NCI-H1092 (cell line): ENCODE data around the gene CAMK1D.

Experiments
- DNase-seq: peaks from one replicate; lab custom pipeline; 2025; lab: John Stamatoyannopoulos, UW

CAMK1D gene

DNA sequence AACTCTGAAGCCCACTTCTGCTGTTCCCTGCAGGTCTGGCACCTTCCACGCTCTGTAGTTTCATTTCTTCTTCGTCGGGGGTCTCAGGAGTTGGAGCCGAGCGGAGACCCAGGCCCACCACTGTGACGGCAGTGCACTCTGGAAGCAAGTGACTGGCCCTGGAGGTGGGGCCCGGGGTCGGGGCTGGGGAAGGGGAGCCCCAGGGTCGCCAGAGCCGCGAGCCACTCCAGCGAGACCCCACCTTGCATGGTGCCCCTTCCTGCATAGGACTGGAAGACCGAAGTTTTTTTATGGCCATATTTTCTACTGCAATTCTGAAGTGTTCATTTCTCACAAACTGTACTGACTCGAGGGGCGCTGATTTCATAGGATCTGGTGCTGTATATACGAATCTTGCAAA, 479.4 kb downstream of the CAMK1D start:
- no peak for DNase-seq

DNA sequence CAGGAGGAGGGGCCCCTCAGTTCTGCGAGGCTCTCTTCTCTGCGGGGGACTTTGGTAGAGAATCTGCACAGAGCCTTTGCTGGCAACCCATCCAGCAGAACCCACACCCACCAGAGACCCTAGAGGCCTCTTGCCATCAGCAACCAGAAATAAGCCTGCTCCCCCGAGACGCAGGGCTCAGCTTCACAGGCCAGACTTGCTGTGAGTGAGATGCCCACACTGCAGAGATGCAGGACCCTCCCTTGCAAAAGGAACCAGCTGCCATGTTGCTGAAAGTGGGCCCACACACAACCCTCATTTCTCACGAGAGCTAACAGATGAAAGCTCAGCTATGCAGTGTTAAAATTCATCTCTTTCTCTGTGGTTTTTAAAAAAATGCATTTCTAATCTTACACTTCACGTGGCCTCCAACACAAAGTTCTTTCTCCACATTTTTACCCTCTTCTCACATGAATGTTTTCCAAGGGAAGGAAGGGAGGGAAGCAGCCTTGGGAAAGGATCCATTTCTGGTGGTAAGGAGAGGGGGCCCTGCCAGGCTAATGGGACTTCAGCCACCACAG, 480.6 kb downstream of the CAMK1D start:
- DNase-seq: no peak

DNA sequence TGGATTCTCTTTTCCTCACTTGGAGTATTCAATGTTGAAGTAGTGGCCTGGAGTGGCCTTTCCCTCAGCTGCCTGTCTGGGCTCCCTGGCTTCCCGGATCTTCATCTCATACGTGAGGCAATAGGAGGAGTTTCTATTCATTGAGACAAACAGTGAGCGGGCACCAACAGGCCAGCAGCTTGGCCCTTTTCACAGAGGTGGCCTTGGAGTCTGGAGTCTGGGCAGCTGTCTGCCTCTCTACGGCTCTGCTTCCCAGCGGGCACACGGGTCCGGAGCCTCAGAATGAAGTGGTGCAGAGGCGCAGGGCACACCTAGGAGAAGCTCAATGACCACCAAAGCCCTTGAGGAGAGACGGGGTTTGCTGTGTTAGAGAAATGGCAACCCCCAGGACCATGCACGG, 482.7 kb downstream of the CAMK1D start:
- DNase-seq: no peak

DNA sequence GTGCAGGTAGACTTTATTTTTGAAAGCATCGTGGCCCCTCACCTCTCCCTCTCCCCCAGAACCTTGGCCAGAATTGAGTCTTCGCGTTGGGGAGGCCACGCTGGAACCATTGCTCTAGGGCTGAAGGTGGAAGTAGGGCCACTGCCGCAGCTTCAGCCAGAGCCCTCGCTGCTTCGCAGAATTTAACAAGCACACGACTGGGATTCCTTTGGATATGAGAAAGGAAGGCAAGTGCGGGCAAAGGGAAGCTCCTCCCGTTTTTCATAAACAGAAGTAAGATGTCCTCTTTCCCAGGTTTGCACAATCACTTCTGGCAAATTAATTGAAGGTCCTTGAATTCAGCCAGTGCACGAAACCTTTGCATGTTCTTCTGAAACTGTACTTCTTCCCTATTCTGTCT, 484.1 kb downstream of the CAMK1D start:
- DNase-seq: no peak

DNA sequence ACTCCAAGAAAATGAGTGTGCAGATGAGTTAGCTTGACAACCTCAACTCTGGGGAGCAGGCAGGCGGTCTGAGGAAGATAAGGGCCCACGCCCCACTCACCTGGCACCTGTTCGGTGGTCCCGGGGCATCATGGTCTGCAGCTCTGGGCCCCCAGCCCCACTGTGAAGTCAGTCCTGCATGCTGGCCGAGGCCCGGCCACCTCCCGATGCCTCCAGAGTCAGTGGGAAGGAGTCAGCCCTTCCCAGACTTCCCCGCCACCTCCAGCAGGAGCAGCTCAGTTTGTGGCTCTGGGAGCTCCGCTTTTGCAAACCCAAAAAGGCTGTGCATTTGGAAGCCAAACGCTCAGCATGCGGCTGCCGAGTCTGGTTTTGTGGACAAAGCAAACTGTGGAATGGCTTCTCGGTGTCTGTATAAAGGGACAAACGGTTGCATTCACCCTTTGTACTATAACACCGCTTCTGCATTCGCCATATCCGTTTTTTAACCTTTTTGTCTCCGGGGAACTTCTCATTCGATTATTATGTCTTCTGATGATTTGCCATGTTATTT, 484.8 kb downstream of the CAMK1D start:
- no peak for DNase-seq

DNA sequence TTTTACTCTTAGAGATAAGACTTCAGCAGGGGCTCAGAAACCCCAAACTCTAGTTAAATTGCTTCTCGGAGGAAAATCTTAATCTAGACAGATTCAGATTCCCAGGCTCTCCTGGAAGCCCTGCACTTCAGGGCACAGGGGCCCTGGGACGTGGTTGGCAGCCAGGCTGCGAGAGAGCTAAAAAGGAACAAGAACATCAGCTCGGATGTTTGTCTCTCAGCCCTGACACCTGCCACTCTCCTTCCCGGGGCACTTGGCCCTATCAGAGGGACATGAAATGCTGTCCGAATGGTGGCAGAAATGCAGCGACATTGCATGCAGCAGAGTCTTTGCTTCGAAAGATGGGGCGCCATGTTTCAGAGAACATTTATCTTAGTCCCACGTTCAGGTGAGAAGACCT, 485.4 kb downstream of the CAMK1D start:
- DNase-seq: no peak

DNA sequence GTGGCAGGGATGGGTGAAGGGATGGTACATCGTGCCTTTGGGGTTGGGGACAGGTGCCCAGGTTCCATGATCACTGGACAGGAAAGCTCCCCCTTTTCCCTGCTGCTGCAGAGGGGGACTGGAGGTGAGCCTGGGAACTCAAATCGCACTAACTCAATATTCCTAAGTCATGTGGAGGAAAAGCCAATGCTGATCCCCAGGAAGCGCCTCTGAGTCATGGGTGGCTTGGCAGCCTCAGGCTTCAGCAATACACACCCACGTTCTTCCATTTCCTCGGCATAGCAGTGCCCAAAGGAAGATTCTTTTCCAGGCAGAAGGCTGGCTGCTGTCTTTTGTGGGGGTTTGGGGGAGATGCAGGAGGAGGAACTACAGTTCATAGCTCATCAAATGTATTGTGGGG, 486.4 kb downstream of the CAMK1D start:
- no peak for DNase-seq

DNA sequence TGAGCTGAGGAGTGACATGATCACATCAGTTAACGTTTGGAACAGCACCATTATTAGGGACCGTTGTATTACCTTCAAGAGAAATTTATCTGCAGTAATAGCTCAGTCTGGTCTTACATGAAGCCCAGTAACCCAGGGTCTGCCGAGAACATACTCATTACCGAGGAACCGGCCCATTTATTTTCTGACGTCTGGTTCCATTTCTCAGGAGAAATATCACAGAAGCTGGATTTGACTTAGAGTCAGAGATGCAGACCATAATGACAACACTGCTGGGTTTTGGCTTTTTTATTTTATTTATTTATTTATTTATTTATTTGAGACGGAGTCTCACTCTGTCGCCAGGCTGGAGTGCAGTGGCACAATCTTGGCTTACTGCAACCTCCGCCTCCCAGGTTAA, 489.0 kb downstream of the CAMK1D start:
- DNase-seq: no peak

DNA sequence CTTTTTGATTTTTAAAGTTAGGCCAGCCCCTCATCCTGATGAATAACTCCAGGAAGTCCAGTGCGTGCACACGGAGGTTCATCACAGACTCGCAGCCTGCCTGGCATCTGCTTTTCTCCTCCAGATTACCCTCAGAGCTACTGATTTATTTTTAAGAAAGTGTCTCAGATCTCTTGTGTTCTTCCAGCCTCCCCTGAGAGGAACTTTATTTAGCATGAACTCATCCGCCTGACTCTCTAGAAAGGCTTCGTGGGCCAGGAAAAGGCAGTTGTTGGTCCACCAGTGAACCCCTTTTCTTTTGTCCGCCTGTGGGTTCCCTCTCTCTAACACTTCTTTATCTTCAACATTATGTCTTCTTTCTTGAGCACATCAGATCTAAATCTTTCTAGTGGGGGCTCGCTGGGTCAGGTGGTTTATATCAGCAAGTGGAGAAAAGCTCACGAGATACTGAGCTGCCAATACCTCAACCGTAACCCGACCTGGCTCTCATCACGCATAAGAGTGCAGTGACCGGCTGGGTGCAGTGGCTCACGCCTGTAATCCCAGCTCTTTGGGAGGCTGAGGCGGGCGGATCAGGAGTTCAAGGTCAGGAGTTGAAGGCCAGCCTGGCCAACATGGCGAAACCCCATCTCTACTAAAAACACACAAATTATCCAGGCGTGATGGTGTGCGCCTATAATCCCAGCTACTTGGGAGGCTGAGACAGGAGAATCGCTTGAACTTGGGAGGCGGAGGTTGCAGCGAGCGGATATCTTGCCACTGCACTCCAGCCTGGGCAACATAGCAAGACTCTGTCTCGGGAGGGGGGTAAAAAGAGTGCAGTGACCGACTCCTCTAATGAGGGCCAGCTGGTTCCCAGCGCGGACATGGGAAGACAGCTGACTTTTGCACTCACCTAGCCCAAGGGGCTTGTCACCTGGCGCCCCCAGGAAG, 489.9 kb downstream of the CAMK1D start:
- no peak for DNase-seq

DNA sequence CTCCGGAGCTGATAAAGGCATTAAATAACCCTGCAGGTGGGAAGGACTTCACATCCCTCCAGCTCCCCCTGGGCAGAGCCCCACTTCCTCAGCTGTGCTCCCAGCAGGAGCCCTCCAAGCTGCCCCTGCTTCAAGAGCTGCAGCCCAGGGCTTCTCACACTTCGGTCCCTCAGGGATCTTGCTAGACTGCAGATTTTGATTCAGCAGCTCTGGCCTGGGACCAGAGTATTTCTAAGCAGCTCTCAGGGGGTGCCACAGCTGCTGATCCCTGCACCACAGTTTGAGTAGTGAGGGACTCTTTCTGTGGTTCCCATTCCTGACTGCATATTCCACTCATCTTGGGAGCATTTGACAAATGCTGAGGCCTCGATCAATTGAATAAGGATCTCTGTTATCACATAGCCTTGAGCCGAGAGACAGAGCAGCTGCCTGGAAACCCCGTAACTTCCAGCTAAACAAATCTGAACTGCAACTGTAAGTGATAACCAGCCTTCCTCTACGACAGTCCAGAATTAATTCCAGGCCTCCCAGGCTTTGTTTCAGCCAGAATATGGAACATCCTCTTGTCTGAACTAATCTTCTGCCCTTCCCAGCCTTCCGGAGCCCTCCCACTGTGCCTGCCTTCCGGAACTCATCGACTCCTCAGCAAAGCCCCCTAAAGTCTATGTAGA, 490.7 kb downstream of the CAMK1D start:
- DNase-seq: no peak

DNA sequence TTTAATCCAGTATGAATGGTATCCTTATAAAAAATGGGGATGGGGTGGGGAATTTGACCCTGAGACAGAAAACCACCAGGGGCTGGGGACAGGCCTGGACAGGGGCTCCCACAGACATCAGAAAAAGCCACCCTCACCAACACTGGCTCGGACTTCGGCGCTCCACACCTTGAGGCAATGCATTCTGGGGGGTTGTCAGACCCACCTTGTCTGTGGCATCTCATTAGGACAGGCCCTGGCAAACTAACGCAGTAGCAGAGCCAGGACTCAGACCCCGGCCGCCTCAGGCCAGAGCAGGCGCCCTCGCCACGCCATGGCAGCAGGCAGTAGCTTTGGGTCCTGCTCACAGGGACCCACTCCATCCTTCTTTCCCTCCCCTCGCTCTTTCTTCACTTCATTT, 492.1 kb downstream of the CAMK1D start:
- DNase-seq: no peak

DNA sequence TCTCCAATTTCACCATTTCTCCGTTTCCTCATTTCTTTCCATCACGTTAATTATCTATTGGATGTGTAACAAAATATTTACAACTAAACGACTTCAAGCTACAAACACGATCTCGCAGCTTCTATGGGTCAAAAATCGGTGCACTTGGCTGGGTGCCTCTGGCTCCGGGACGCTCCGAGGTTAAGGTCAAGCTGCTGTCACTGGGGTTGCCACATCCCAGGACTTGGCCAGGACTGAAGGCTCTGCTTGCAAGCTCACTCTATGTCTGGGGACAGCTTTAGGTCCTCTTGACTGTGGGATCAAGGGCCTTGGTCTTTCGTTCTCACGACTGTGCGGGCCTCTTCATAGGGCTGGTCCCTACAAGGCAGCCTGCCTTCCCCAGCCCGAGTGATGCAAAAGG, 492.5 kb downstream of the CAMK1D start:
- DNase-seq: no peak

DNA sequence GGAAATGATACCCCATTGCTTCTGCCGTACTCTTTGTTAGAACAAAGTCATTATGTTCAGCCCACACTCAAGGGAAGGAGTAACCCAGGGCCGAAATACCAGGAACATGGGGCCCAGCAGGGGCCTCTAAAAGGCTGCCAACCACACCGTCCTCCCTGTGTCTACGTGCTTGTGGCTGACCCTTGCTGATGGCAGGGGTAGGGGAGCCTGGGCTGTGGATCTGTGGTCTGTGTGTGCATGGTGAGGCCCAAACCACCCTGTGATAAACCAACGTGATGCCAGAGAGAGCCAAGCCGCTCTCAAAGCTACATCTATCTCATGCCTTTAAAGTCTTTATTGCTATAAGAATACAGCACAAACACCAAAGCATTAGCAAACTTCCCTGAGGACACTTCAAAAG, 493.0 kb downstream of the CAMK1D start:
- DNase-seq: no peak

DNA sequence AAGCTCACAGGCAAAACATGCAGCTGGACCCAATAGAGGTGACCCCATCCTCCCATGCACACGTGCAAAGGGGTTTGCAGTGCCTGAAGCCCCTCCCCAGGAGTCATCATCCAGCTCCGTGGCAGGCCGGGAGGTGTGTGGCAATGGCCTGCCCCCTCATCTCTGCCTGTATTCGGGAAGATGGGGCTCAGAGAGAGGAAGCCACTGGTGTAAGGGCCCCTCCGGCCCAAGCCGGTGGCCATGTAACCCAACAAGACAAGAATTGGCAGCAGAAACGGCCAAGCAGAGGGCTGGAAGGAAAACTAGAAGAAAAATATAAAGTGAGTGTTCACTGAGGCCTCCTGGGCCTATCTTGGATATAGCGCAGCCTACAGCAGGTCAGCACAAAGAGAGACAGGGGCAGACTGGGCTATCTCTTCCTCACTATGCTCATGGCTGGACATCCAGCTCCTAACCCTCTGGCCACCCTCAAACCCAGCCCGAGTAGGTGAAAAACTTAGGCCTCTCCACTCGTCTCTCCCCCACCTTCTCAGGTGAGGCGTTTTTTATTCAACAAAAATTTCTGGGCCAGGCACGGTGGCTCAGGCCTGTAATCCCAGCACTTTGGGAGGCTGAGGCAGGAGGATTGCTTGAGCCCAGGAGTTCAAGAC, 494.1 kb downstream of the CAMK1D start:
- no peak for DNase-seq

DNA sequence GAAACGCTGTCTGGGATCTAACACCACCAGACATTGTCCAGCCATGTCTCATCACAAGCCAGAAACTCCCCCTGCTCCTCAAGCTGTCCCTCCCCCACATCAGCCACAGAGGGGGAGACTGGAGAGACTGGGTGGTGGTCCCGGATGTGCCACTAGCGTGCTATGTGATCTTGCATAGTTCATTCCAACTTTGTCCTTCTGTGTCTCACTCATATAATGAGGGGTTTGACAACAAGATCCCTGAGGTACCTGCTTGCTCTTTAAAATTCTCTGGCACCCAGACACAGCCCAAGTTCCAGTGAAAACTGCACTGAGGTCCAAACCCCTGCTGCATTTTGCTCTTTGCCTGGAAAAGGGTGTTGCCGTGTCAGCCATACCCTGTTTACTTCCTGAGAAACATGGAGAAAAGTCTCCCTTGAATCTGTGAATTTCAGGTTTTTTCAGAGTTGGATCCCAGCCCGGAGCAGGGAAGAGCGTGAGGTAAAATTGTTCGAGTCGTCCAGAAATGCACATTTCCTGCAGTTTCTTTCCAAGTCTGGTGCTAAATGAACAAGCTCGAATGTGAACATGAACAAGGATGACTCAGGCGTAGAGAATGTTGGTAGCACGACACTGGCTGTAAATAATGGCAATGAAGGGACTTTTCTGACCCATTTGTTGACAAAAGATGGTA, 495.6 kb downstream of the CAMK1D start:
- no peak for DNase-seq

DNA sequence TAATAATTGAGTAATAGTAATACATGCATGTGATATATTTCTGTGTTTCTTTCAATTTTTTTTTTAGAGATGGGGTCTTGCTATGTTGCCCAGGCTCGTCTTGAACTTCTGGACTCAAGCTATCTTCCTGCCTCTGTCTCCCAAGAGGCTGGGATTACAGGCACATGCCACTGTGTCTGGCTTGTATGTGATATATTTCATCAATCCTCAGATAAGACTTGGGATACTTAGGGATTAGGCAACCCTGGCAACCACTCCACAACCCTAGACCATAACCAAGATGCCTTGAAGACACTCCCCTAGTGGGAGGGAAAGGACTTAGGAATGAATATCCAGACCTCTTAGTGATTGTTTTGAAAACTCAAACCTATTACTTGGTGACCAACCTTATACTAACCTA, 497.4 kb downstream of the CAMK1D start:
- no peak for DNase-seq

DNA sequence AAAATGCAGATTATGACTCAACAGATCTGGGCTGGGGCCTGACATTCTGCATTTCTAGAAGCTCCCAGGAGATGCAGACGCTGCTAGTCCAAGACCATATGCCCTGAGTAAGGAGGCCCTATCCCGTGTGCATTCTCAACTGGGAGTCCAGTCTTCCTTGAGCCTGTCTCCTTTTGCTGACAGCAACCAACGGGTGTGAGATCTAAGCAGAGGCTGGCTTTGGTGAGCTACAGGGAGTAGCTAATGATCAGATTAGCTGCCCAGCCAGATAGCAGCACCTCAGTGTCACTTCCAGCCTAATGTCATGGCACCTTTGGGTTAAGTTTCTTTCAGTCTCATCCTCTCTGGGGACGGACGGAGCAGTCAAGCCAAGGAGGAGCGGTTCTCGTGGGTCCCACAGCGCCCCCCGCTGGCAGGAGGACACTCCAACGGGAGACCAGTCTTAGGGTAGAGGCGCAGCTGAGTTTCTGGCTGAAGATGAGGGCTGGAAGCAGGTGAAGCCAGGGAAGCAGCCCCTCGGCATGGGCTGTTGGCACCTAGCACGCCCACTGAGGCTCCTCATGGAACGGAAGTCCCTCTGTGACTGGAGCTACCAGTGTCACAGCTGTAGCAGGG, 498.1 kb downstream of the CAMK1D start:
- DNase-seq: no peak

DNA sequence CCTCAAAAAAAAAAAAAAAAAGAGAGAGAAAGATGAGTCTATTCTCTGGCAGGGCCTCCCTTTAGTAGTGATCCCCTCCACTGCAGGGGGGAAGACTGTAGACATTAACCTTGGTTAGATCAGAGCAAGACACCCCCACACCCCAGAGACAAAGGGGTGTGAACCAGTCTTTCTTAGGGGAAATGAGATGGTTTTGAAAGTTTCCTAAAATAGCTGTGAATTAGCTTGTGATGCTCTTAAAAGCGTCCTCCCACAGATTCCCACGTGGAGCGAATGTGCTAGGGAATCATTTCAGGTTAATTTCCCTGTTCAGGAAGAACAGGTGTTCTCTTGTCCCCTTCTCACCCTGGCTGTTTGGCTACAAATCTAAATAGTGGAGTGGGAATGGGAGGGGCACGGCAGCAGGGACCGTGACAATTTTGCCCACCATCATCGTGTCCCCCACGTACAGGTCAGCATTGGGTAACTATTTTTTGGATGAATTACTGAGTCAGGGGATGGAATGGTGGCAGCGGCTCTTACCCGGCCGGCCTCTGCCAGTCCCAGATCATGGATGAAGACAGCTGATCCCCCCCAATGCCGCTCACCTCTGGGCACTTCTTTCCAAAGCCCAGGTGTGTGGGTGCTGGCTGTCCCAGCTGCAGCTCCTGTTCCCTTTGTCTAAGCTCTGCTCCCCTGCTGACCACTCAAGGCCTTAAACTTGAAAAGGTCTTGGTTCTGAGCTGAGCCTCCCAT, 499.3 kb downstream of the CAMK1D start:
- no peak for DNase-seq

DNA sequence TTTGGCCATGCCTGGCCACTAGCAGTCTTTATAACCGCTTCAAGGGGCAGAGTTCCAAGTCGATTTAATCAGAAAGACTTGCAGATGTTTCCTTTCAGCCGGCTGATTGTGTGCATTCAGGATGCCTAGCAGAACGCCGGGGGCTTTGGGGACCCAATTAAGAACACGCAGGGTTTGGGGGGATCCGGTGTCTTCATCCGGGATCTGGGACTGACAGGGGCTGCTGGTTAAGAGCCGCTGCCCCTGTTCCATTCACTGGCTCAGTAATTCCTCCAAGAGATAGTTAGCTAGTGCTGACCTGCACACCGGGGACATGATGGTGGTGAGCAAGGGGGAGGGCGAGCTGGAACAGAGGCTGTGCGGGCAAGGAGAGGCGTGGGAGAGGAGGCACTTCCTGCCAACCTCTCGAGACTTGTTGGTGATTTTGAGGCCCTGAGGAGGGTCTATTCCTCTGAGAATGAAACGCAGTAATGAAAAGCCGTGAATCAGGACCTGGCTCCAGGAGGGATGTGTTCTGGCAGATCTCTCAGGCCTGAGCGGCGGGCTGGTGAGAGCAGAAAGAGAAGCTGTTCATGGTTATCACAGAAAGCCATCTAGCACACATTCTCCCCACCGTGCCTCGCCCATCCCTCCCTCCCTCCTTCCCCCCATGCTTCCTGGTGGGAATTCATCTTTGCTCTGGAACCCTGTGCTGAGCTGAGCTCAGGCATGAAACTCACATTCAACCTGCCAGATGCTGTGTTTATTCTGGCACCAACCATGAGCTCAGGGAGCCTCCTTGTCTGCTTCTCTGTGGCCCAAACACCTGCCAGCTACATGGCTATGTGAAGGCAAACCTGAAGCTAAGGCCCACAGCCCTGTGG, 500.2 kb downstream of the CAMK1D start:
- DNase-seq: peak; percentile 37

DNA sequence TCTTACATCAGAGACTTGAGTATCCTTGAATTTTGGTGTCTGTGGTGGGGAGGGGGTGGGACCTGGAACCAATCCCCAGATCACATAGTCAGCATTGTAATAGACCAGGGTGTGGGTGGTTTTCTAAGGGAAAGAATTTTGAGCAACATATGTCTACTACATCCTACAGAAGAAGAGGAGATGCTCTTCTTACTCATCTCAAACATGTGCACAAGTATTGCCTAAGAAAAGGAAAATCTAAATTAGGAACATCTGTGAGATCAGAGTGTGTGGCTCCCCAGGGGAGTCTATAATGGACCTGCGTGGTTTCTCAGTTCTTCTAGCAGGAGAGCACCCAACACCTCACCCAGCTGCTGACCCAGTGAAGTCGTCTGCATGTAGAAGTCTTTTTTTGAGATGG, 503.3 kb downstream of the CAMK1D start:
- no peak for DNase-seq
